WTC11 (cell line): ENCODE data around the gene GRIK2. TPM values are rescaled to one million over a fixed set of nuclear protein-coding genes. Genes with fewer than 3 reads are reported as not detected.

ENCODE experiments used
- ATAC-seq: fragments of 200-7000 bp; cut with Tn5 transposase; 2 replicates; pipeline ENCODE4 v1.10.0; 2021; ENCODE audit warnings: mild to moderate bottlenecking, moderate library complexity
- CTCF ChIA-PET: fragments of 300-600 bp; sonication (Branson Sonifier 250); formaldehyde crosslinking; loops from one replicate; lab custom pipeline; 2021; ENCODE audit warnings: antibody characterized with exemption; lab: Charles Lee
- POLR2A ChIA-PET: fragments of 350-600 bp; sonication (Branson Sonifier 250); formaldehyde crosslinking; loops from one replicate; lab custom pipeline; 2021; ENCODE audit warnings: antibody characterized with exemption; lab: Charles Lee
- DNase-seq: peaks from one replicate; pipeline ENCODE4 v3.0.0; 2021; ENCODE audit warnings: low spot score
- H3K27ac Mint-ChIP-seq: 2 replicates; pipeline ENCODE4 v1.8.0; 2021; ENCODE audit warnings: mixed read lengths
- H3K27me3 Mint-ChIP-seq: 2 replicates; pipeline ENCODE4 v1.8.0; 2021; ENCODE audit warnings: low read depth, mild to moderate bottlenecking, moderate library complexity, mixed read lengths
- H3K36me3 Mint-ChIP-seq: 2 replicates; pipeline ENCODE4 v1.8.0; 2021; ENCODE audit warnings: mixed read lengths
- H3K4me1 Mint-ChIP-seq: 2 replicates; pipeline ENCODE4 v1.8.0; 2022; ENCODE audit warnings: mixed read lengths
- H3K4me3 Mint-ChIP-seq: 2 replicates; pipeline ENCODE4 v1.8.0; 2021; ENCODE audit warnings: mild to moderate bottlenecking, moderate library complexity, mixed read lengths
- H3K9me3 Mint-ChIP-seq: 2 replicates; pipeline ENCODE4 v1.8.0; 2021; ENCODE audit warnings: mixed read lengths
- EMX1 ChIP-seq: fragments of 250-450 bp; sonication (Bioruptor Pico); IDR thresholded peaks from 2 replicates; pipeline ENCODE4 v1.8.0; 2021; ENCODE audit warnings: mild to moderate bottlenecking
- ESRRA ChIP-seq: sonication (generic); formaldehyde crosslinking; IDR thresholded peaks from 2 replicates; pipeline ENCODE4 v1.8.1; 2022; ENCODE audit warnings: mild to moderate bottlenecking, missing genetic modification reagents, borderline replicate concordance
- ETV6 ChIP-seq: sonication (generic); formaldehyde crosslinking; IDR thresholded peaks from 2 replicates; pipeline ENCODE4 v1.8.1; 2022; ENCODE audit warnings: mild to moderate bottlenecking, missing genetic modification reagents
- GRHL2 ChIP-seq: fragments of 250-450 bp; sonication (Bioruptor Pico); IDR thresholded peaks from 2 replicates; pipeline ENCODE4 v1.8.0; 2022; ENCODE audit warnings: mild to moderate bottlenecking, moderate library complexity; ENCODE audit not compliant: insufficient replicate concordance, severe bottlenecking
- HMGA2 ChIP-seq: fragments of 250-450 bp; sonication (Bioruptor Pico); IDR thresholded peaks from 2 replicates; pipeline ENCODE4 v1.4.0; 2021; ENCODE audit warnings: mild to moderate bottlenecking, moderate library complexity
- MXD4 ChIP-seq: fragments of 250-450 bp; sonication (Bioruptor Pico); IDR thresholded peaks from 2 replicates; pipeline ENCODE4 v1.8.0; 2021; ENCODE audit warnings: mild to moderate bottlenecking, moderate library complexity, borderline replicate concordance
- NR2C2 ChIP-seq: sonication (generic); formaldehyde crosslinking; IDR thresholded peaks from 2 replicates; pipeline ENCODE4 v1.8.0; 2022; ENCODE audit warnings: mild to moderate bottlenecking, missing genetic modification reagents
- RELA ChIP-seq: sonication (generic); formaldehyde crosslinking; IDR thresholded peaks from 2 replicates; pipeline ENCODE4 v1.8.1; 2022; ENCODE audit warnings: missing genetic modification reagents, mild to moderate bottlenecking, borderline replicate concordance
- SMAD4 ChIP-seq: sonication (generic); formaldehyde crosslinking; IDR thresholded peaks from 2 replicates; pipeline ENCODE4 v1.8.0; 2022; ENCODE audit warnings: mild to moderate bottlenecking, missing genetic modification reagents
- ZBTB43 ChIP-seq: sonication (generic); formaldehyde crosslinking; IDR thresholded peaks from 2 replicates; pipeline ENCODE4 v1.8.1; 2023; ENCODE audit warnings: mild to moderate bottlenecking, missing genetic modification reagents
- ZNF121 ChIP-seq: sonication (generic); formaldehyde crosslinking; IDR thresholded peaks from 2 replicates; pipeline ENCODE4 v1.8.0; 2023; ENCODE audit warnings: missing genetic modification reagents
- ZNF232 ChIP-seq: sonication (generic); formaldehyde crosslinking; IDR thresholded peaks from 2 replicates; pipeline ENCODE4 v1.8.0; 2022; ENCODE audit warnings: mild to moderate bottlenecking, missing genetic modification reagents
- ZNF281 ChIP-seq: sonication (generic); formaldehyde crosslinking; IDR thresholded peaks from 2 replicates; pipeline ENCODE4 v1.8.0; 2023; ENCODE audit warnings: mild to moderate bottlenecking, missing genetic modification reagents
- ZNF396 ChIP-seq: fragments of 250-450 bp; sonication (Bioruptor Pico); IDR thresholded peaks from 2 replicates; pipeline ENCODE4 v1.8.0; 2021; ENCODE audit warnings: mild to moderate bottlenecking, moderate library complexity, borderline replicate concordance
- total RNA-seq: library from RNA; stranded (reverse); gene quantifications from 3 replicates; pipeline ENCODE4 v1.2.3, GENCODE V29; 2021
- TF ChIP-seq, protein P1 (sequence below): sonication (generic); formaldehyde crosslinking; IDR thresholded peaks from 2 replicates; pipeline ENCODE4 v1.8.1; 2022; ENCODE audit warnings: mild to moderate bottlenecking, moderate library complexity, missing genetic modification reagents
- TF ChIP-seq, protein P2 (sequence below): fragments of 200-600 bp; IDR thresholded peaks from 2 replicates; pipeline ENCODE4 v1.8.0; 2022; ENCODE audit warnings: antibody characterized with exemption
- TF ChIP-seq, protein P3 (sequence below): sonication (generic); formaldehyde crosslinking; IDR thresholded peaks from 2 replicates; pipeline ENCODE4 v1.8.1; 2023; ENCODE audit warnings: mild to moderate bottlenecking, missing genetic modification reagents
- TF ChIP-seq, protein P4 (sequence below): sonication (generic); formaldehyde crosslinking; IDR thresholded peaks from 2 replicates; pipeline ENCODE4 v1.8.1; 2022; ENCODE audit warnings: mild to moderate bottlenecking, missing genetic modification reagents, moderate library complexity, borderline replicate concordance
- TF ChIP-seq, protein P5 (sequence below): fragments of 250-450 bp; sonication (Bioruptor Pico); IDR thresholded peaks from 2 replicates; pipeline ENCODE4 v1.9.0; 2021; ENCODE audit warnings: mild to moderate bottlenecking

GRIK2 gene
- total RNA-seq, 1 experiment from 2014 or later = 2.7 TPM

DNA sequence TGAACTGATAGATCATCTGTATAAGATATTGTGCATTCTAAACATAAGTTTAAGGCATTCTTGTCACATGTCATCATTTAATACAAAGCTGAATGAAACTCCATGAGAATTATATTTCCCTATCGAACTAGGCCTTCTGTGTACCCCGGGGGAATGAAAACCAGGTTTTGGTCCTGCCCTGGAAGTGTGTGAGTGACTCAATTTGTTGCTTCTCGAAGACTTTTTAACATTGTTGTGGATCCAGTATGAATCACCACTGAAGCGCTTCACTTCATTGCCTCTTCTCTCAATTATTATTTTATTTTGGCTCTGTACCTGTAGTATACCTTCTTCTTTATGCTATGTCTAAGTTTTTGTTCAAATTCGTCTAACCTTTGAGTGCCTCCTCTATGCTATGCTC, 150.8 kb downstream of the GRIK2 start (continued):
- TF ChIP-seq ZNF281 = no peak
- TF ChIP-seq, protein P1, sequence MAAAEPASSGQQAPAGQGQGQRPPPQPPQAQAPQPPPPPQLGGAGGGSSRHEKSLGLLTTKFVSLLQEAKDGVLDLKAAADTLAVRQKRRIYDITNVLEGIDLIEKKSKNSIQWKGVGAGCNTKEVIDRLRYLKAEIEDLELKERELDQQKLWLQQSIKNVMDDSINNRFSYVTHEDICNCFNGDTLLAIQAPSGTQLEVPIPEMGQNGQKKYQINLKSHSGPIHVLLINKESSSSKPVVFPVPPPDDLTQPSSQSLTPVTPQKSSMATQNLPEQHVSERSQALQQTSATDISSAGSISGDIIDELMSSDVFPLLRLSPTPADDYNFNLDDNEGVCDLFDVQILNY (CRISPR knock-in tag) = no peak
- TF ChIP-seq, protein P2, sequence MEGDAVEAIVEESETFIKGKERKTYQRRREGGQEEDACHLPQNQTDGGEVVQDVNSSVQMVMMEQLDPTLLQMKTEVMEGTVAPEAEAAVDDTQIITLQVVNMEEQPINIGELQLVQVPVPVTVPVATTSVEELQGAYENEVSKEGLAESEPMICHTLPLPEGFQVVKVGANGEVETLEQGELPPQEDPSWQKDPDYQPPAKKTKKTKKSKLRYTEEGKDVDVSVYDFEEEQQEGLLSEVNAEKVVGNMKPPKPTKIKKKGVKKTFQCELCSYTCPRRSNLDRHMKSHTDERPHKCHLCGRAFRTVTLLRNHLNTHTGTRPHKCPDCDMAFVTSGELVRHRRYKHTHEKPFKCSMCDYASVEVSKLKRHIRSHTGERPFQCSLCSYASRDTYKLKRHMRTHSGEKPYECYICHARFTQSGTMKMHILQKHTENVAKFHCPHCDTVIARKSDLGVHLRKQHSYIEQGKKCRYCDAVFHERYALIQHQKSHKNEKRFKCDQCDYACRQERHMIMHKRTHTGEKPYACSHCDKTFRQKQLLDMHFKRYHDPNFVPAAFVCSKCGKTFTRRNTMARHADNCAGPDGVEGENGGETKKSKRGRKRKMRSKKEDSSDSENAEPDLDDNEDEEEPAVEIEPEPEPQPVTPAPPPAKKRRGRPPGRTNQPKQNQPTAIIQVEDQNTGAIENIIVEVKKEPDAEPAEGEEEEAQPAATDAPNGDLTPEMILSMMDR = no peak
- TF ChIP-seq ZNF121 (CRISPR knock-in tag) = no peak
- no peak for TF ChIP-seq ESRRA (CRISPR knock-in tag)
- TF ChIP-seq GRHL2 (CRISPR knock-in tag) = no peak
- TF ChIP-seq MXD4 (CRISPR knock-in tag) = no peak
- TF ChIP-seq EMX1 (CRISPR knock-in tag) = no peak
- TF ChIP-seq, protein P3, sequence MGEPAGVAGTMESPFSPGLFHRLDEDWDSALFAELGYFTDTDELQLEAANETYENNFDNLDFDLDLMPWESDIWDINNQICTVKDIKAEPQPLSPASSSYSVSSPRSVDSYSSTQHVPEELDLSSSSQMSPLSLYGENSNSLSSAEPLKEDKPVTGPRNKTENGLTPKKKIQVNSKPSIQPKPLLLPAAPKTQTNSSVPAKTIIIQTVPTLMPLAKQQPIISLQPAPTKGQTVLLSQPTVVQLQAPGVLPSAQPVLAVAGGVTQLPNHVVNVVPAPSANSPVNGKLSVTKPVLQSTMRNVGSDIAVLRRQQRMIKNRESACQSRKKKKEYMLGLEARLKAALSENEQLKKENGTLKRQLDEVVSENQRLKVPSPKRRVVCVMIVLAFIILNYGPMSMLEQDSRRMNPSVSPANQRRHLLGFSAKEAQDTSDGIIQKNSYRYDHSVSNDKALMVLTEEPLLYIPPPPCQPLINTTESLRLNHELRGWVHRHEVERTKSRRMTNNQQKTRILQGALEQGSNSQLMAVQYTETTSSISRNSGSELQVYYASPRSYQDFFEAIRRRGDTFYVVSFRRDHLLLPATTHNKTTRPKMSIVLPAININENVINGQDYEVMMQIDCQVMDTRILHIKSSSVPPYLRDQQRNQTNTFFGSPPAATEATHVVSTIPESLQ (CRISPR knock-in tag) = no peak

DNA sequence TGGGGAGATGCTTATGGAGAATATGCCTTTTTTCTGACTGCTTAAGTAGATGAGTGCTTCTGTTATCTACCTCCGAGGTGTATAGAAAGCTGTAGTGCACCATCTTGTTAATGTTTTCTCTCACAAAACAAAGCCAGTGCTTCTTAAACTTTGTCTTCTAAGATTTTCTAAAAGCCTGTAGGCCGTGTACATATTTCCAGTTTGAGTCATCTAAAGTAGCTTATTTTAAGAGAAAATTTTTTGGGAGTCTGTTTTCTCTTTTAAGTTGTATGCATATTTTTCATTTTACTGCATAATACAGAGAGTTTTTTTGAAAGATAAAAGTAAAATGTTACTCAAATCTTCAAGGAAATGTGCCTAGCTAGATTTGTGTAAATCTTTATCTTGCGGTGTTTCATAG, 151.7 kb downstream of the GRIK2 start:
- Mint-ChIP-seq H3K4me3 (no peak overlapping the region), H3K27ac (no peak overlapping the region), H3K36me3 (no peaks in the 10 kb centered on the region), H3K27me3 (no peaks in the 10 kb centered on the region), H3K4me1 (peaks cover 4% of the 10 kb centered on the region), H3K9me3 (peaks cover 7% of the 10 kb centered on the region)
- CTCF ChIA-PET = no interaction called here
- TF ChIP-seq, protein P4, sequence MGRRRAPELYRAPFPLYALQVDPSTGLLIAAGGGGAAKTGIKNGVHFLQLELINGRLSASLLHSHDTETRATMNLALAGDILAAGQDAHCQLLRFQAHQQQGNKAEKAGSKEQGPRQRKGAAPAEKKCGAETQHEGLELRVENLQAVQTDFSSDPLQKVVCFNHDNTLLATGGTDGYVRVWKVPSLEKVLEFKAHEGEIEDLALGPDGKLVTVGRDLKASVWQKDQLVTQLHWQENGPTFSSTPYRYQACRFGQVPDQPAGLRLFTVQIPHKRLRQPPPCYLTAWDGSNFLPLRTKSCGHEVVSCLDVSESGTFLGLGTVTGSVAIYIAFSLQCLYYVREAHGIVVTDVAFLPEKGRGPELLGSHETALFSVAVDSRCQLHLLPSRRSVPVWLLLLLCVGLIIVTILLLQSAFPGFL (CRISPR knock-in tag) = no peak
- TF ChIP-seq, protein P2 = no peak
- no peak for TF ChIP-seq SMAD4 (CRISPR knock-in tag)
- no peak for TF ChIP-seq ZBTB43 (CRISPR knock-in tag)
- TF ChIP-seq ZNF396 (CRISPR knock-in tag) = no peak
- TF ChIP-seq ETV6 (CRISPR knock-in tag) = no peak
- TF ChIP-seq ZNF232 = no peak
- TF ChIP-seq RELA (CRISPR knock-in tag) = no peak
- TF ChIP-seq NR2C2 (CRISPR knock-in tag) = no peak
- TF ChIP-seq, protein P5, sequence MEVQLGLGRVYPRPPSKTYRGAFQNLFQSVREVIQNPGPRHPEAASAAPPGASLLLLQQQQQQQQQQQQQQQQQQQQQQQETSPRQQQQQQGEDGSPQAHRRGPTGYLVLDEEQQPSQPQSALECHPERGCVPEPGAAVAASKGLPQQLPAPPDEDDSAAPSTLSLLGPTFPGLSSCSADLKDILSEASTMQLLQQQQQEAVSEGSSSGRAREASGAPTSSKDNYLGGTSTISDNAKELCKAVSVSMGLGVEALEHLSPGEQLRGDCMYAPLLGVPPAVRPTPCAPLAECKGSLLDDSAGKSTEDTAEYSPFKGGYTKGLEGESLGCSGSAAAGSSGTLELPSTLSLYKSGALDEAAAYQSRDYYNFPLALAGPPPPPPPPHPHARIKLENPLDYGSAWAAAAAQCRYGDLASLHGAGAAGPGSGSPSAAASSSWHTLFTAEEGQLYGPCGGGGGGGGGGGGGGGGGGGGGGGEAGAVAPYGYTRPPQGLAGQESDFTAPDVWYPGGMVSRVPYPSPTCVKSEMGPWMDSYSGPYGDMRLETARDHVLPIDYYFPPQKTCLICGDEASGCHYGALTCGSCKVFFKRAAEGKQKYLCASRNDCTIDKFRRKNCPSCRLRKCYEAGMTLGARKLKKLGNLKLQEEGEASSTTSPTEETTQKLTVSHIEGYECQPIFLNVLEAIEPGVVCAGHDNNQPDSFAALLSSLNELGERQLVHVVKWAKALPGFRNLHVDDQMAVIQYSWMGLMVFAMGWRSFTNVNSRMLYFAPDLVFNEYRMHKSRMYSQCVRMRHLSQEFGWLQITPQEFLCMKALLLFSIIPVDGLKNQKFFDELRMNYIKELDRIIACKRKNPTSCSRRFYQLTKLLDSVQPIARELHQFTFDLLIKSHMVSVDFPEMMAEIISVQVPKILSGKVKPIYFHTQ (CRISPR knock-in tag) = no peak
- no peak for TF ChIP-seq HMGA2
- ATAC-seq (no peak), DNase-seq (no peak)
- POLR2A ChIA-PET = no interaction called here
